Activated naive CD4-positive, alpha-beta T cell treated with anti-CD3 and anti-CD28 coated beads, Interleukin-2, amount 50 U/mL, for 72 hours (primary cell): ENCODE data around the gene CFAP61. TPM values are rescaled to one million over a fixed set of nuclear protein-coding genes. Genes with fewer than 3 reads are reported as not detected.

Source experiments
- ATAC-seq, 2 donors: fragments of 150-1000 bp; cut with Tn5 transposase; 2 replicates each; pipeline ENCODE4 v1.10.0; 2021; ENCODE audit warnings: mild to moderate bottlenecking in 2 of 2, moderate library complexity in 2 of 2
- DNase-seq, 2 donors: peaks; one replicate each; pipeline ENCODE4 v3.0.0; 2021 to 2022; ENCODE audit warnings: low spot score in 2 of 2
- H3K27ac Mint-ChIP-seq, 2 donors: one replicate each; pipeline ENCODE4 v1.8.0; 2022; ENCODE audit warnings: mild to moderate bottlenecking in 2 of 2, mixed read lengths in 2 of 2
- H3K36me3 Mint-ChIP-seq, 2 donors: one replicate each; pipeline ENCODE4 v1.8.0; 2022; ENCODE audit warnings: mixed read lengths in 2 of 2
- H3K9me3 Mint-ChIP-seq, 2 donors: one replicate each; pipeline ENCODE4 v1.8.0; 2022; ENCODE audit warnings: mixed read lengths in 2 of 2
- total RNA-seq, 2 donors: library from RNA; stranded (reverse); gene quantifications; one replicate each; pipeline ENCODE4 v1.2.3, GENCODE V29; 2022

The CFAP61 gene
- total RNA-seq, 2 donors from 2014 or later, result 0.41 TPM; not detected in 1

- H3K27ac Mint-ChIP-seq, result no peak overlapping the region
- ATAC-seq, result no peak
- no peak for DNase-seq
- peaks cover 0 to 20% of the 10 kb centered on the region in 2 donors for H3K36me3 Mint-ChIP-seq
- H3K9me3 Mint-ChIP-seq, result no peaks in the 10 kb centered on the region
Measured at GRCh38 chr20:20373091-20373571, 320.8 kb downstream of the CFAP61 start.

GRCh38 chr20:20375862-20376261 is 323.5 kb downstream of the CFAP61 start:
- H3K9me3 Mint-ChIP-seq, result peaks cover 0 to 3% of the 10 kb centered on the region in 2 donors
- no peak overlapping the region for H3K27ac Mint-ChIP-seq
- ATAC-seq (no peak), DNase-seq (no peak)
- H3K36me3 Mint-ChIP-seq, result peaks cover 2 to 16% of the 10 kb centered on the region in 2 donors

- Mint-ChIP-seq H3K36me3 (peaks cover 0 to 5% of the 10 kb centered on the region in 2 donors), H3K27ac (peak overlapping the region in 1 of 2 donors; percentile 41), H3K9me3 (no peaks in the 10 kb centered on the region)
- ATAC-seq (no peak), DNase-seq (no peak)
Measured at GRCh38 chr20:20386192-20386591, 333.9 kb downstream of the CFAP61 start.

- no peaks in the 10 kb centered on the region for H3K9me3 Mint-ChIP-seq
- peaks cover 0 to 16% of the 10 kb centered on the region in 2 donors for H3K36me3 Mint-ChIP-seq
- H3K27ac Mint-ChIP-seq, result peak overlapping the region in 1 of 2 donors; percentile 19
- DNase-seq (no peak), ATAC-seq (no peak)
Measured at GRCh38 chr20:20390393-20390792, 338.1 kb downstream of the CFAP61 start.

GRCh38 chr20:20391115-20391514 is 338.8 kb downstream of the CFAP61 start:
- Mint-ChIP-seq H3K36me3 (peaks cover 0 to 16% of the 10 kb centered on the region in 2 donors), H3K9me3 (no peaks in the 10 kb centered on the region), H3K27ac (peak overlapping the region in 1 of 2 donors; percentile 46)
- DNase-seq (no peak), ATAC-seq (no peak)

GRCh38 chr20:20391766-20392165 is 339.4 kb downstream of the CFAP61 start:
- no peaks in the 10 kb centered on the region for H3K9me3 Mint-ChIP-seq
- DNase-seq (no peak), ATAC-seq (no peak)
- H3K27ac Mint-ChIP-seq, result peak overlapping the region in 1 of 2 donors; percentile 57
- H3K36me3 Mint-ChIP-seq, result peaks cover 0 to 16% of the 10 kb centered on the region in 2 donors

- no peak for ATAC-seq
- H3K27ac Mint-ChIP-seq, result peak overlapping the region; percentile 69 to 85
Measured at GRCh38 chr20:20393207-20394120, 341.1 kb downstream of the CFAP61 start.

GRCh38 chr20:20395087-20395486 is 342.8 kb downstream of the CFAP61 start:
- no peaks in the 10 kb centered on the region for H3K9me3 Mint-ChIP-seq
- no peak for ATAC-seq
- H3K27ac Mint-ChIP-seq, result no peak overlapping the region
- peaks cover 0 to 12% of the 10 kb centered on the region in 2 donors for H3K36me3 Mint-ChIP-seq
- DNase-seq, result no peak

More at GRCh38 chr20:20393207-20394120, 341.1 kb downstream of the CFAP61 start:
- Mint-ChIP-seq H3K9me3 (no peaks in the 10 kb centered on the region), H3K36me3 (peaks cover 0 to 16% of the 10 kb centered on the region in 2 donors)
- DNase-seq, result no peak

- Mint-ChIP-seq H3K9me3 (no peaks in the 10 kb centered on the region), H3K36me3 (peaks cover 0 to 12% of the 10 kb centered on the region in 2 donors), H3K27ac (peak overlapping the region; percentile 48 to 55)
- no peak for ATAC-seq
- no peak for DNase-seq
Measured at GRCh38 chr20:20395903-20396568, 343.7 kb downstream of the CFAP61 start.

- no peak for DNase-seq
- Mint-ChIP-seq H3K27ac (peak overlapping the region in 1 of 2 donors; percentile 90), H3K36me3 (peaks cover 0 to 10% of the 10 kb centered on the region in 2 donors), H3K9me3 (no peaks in the 10 kb centered on the region)
- ATAC-seq, result no peak
Measured at GRCh38 chr20:20396794-20397193, 344.5 kb downstream of the CFAP61 start.

GRCh38 chr20:20398123-20398522 is 345.8 kb downstream of the CFAP61 start:
- Mint-ChIP-seq H3K36me3 (peaks cover 0 to 3% of the 10 kb centered on the region in 2 donors), H3K9me3 (no peaks in the 10 kb centered on the region), H3K27ac (peak overlapping the region in 1 of 2 donors; percentile 48)
- ATAC-seq (no peak), DNase-seq (no peak)

GRCh38 chr20:20399531-20400500 is 347.5 kb downstream of the CFAP61 start:
- no peaks in the 10 kb centered on the region for H3K9me3 Mint-ChIP-seq
- DNase-seq (no peak), ATAC-seq (no peak)
- no peaks in the 10 kb centered on the region for H3K36me3 Mint-ChIP-seq
- H3K27ac Mint-ChIP-seq, result peak overlapping the region in 1 of 2 donors; percentile 64

GRCh38 chr20:20401991-20402390 is 349.7 kb downstream of the CFAP61 start:
- no peak for DNase-seq
- no peak for ATAC-seq
- H3K27ac Mint-ChIP-seq, result peak overlapping the region in 1 of 2 donors; percentile 65
- H3K36me3 Mint-ChIP-seq, result no peaks in the 10 kb centered on the region
- no peaks in the 10 kb centered on the region for H3K9me3 Mint-ChIP-seq

GRCh38 chr20:20404633-20405032 is 352.3 kb downstream of the CFAP61 start:
- Mint-ChIP-seq H3K27ac (peak overlapping the region in 1 of 2 donors; percentile 46), H3K36me3 (no peaks in the 10 kb centered on the region), H3K9me3 (no peaks in the 10 kb centered on the region)
- ATAC-seq (peak in 1 of 2 donors; percentile 55), DNase-seq (no peak)

GRCh38 chr20:20405623-20406022 is 353.3 kb downstream of the CFAP61 start:
- Mint-ChIP-seq H3K36me3 (no peaks in the 10 kb centered on the region), H3K9me3 (no peaks in the 10 kb centered on the region), H3K27ac (peak overlapping the region in 1 of 2 donors; percentile 73)
- DNase-seq (no peak), ATAC-seq (peak in 1 of 2 donors; percentile 24)

GRCh38 chr20:20406306-20406705 is 354.0 kb downstream of the CFAP61 start:
- DNase-seq (no peak), ATAC-seq (no peak)
- H3K9me3 Mint-ChIP-seq, result no peaks in the 10 kb centered on the region
- H3K27ac Mint-ChIP-seq, result no peak overlapping the region
- H3K36me3 Mint-ChIP-seq, result peaks cover 0 to under 1% of the 10 kb centered on the region in 2 donors
